ENCODE data around the gene FNDC10. TPM values are rescaled to one million over a fixed set of nuclear protein-coding genes. Genes with fewer than 3 reads are reported as not detected.

FNDC10 gene
- total RNA-seq, 1 donor, result 5.9 TPM

- H3K4me3 ChIP-seq (ENCODE audit: low read depth, low read length), result peak overlapping the region; percentile 88
- no peak for DNase-seq (ENCODE audit: low read depth)
- TF ChIP-seq, protein P1, sequence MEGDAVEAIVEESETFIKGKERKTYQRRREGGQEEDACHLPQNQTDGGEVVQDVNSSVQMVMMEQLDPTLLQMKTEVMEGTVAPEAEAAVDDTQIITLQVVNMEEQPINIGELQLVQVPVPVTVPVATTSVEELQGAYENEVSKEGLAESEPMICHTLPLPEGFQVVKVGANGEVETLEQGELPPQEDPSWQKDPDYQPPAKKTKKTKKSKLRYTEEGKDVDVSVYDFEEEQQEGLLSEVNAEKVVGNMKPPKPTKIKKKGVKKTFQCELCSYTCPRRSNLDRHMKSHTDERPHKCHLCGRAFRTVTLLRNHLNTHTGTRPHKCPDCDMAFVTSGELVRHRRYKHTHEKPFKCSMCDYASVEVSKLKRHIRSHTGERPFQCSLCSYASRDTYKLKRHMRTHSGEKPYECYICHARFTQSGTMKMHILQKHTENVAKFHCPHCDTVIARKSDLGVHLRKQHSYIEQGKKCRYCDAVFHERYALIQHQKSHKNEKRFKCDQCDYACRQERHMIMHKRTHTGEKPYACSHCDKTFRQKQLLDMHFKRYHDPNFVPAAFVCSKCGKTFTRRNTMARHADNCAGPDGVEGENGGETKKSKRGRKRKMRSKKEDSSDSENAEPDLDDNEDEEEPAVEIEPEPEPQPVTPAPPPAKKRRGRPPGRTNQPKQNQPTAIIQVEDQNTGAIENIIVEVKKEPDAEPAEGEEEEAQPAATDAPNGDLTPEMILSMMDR (IDR thresholded peaks at IDR 0.05; ENCODE audit: insufficient read depth, low read length), result no peak
Measured at GRCh38 chr1:1616838-1617237, 16.9 kb upstream of the FNDC10 start.

GRCh38 chr1:1616045-1616790 is 16.3 kb upstream of the FNDC10 start:
- DNase-seq (ENCODE audit: low read depth), result peak; percentile 18
- peak overlapping the region; percentile 88 for H3K4me3 ChIP-seq (ENCODE audit: low read depth, low read length)
- TF ChIP-seq, protein P1 (IDR thresholded peaks at IDR 0.05; ENCODE audit: insufficient read depth, low read length), result no peak

- DNase-seq (ENCODE audit: low read depth), result peak; percentile 94
- TF ChIP-seq, protein P1 (IDR thresholded peaks at IDR 0.05; ENCODE audit: insufficient read depth, low read length), result no peak
Measured at GRCh38 chr1:1615256-1616044, 15.5 kb upstream of the FNDC10 start, which contains the start of gene MIB2. Gene MIB2, plus strand, starts transcription at chr1:1615500. Its CDS starts 7,953 bp downstream, at chr1:1623453.

GRCh38 chr1:1614954-1615255 is 15.0 kb upstream of the FNDC10 start:
- peak overlapping the region; percentile 88 for H3K4me3 ChIP-seq (ENCODE audit: low read depth, low read length)
- DNase-seq (ENCODE audit: low read depth), result no peak
- TF ChIP-seq, protein P1 (IDR thresholded peaks at IDR 0.05; ENCODE audit: insufficient read depth, low read length), result no peak

More at GRCh38 chr1:1615256-1616044, 15.5 kb upstream of the FNDC10 start, which contains the start of gene MIB2:
- H3K4me3 ChIP-seq (ENCODE audit: low read depth, low read length), result peak within 1 kb of the TSS; percentile 88

GRCh38 chr1:1614204-1614953 is 14.4 kb upstream of the FNDC10 start:
- TF ChIP-seq, protein P1 (IDR thresholded peaks at IDR 0.05; ENCODE audit: insufficient read depth, low read length), result no peak

DNA sequence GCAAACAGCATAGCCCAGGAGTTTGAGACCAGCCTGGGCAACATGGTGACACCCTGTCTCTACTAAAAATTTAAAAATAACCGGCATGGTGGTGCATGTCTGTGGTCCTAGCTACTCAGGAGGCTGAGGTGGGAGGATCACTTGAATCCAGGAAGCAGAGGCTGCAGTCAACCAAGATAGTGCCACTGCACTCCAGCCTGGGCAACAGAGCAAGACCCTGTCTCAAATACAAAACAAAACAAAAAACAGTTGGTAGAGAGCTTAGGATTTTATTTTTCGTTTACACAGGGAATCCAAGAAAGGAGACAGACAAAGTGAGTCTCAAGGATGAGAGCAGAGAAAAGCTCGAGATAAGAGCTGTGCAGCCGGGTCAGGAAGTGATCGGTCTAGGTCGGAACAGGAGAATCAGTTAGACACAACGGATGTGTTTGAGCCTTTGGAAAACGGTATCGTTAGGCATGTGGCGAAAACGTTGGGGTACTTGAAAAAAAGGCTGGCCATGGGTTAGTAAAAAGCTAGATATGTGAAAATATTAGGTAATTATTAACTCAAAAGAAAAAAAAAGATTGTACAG is 13.7 kb upstream of the FNDC10 start:
- no peak for DNase-seq (ENCODE audit: low read depth)
- TF ChIP-seq, protein P1 (IDR thresholded peaks at IDR 0.05; ENCODE audit: insufficient read depth, low read length), result no peak
- peak overlapping the region; percentile 88 for H3K4me3 ChIP-seq (ENCODE audit: low read depth, low read length)

More at GRCh38 chr1:1614204-1614953, 14.4 kb upstream of the FNDC10 start:
- H3K4me3 ChIP-seq (ENCODE audit: low read depth, low read length), result peak overlapping the region; percentile 88
- peak; percentile 91 for DNase-seq (ENCODE audit: low read depth)
